GM18858 (cell line): ENCODE data around the gene EFNB1.
"Not testable (repeated sequence)": the region's sequence is repeated elsewhere in the genome, so short reads cannot be mapped to it uniquely, and the experiment has no call there.

Source experiments
- ATAC-seq: cut with Tn5 transposase; IDR thresholded peaks from one replicate; pipeline ENCODE4 v1.9.1; 2021; ENCODE audit not compliant: unreplicated experiment

Gene EFNB1

DNA sequence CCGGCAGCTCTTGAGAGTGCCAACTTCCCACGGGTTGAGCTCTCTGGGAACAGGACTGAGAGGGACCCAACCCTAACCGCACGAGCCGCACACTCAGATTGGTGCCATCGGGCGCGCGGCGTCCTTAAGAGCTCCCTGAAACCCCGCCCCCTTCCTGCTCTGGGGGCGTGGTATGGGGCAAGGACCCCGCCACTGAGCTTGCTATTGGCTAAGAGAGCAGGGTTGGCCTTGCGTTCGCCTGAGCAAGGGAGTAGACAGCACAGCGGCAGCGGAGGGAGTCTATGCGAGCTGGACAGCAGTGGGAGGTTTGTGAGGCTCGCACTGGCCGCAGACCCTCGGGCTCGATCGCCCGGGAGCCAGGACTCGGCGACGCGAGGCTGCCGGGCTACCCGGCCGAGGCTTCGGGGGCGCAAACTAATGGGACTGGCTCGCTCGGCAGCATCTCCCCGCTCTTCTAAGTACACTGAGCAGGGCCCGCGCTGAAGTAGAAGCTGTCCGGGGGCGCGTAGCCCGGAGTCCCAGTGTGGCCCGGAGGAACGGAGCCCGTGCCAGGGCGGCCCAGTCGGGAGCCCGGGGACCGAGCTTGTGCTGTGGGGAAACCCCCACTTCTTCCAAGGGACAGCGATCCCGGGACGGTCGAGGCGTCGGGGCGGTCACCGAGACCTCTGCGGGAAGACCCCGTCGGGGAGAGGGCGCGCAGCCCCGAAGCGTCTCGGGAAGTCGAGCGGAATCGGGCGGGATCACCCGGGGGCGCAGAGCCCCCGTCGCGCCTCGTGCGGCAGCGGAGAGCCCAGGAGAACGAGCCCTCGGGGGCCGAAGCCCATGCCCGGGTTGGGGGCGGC, at the start of gene EFNB1:
Gene EFNB1 (plus strand): TSS at position 282 of the 842 bp plus-strand sequence. CDS start 756 bp downstream, outside the sequence.
- ATAC-seq: peak; percentile 89

GRCh38 chrX:68781295-68781694, 47.5 kb upstream of the EFNB1 start:
- ATAC-seq: not testable (repeated sequence)

DNA sequence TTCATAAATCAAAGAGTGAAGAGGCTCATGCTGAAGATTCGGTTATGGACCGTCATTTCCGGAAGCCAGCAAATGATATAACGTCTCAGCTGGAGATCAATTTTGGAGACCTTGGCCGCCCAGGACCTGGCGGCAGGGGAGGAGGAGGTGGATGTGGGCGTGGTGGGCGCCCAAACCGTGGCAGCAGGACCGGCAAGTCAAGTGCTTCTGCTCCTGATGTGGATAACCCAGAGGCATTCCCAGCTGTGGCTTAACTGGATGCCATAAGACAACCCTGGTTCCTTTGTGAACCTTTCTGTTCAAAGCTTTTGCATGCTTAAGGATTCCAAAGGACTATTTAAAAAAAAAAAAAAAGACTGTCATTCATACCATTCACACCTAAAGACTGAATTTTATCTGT, 44.0 kb upstream of the EFNB1 start:
- no peak for ATAC-seq

DNA sequence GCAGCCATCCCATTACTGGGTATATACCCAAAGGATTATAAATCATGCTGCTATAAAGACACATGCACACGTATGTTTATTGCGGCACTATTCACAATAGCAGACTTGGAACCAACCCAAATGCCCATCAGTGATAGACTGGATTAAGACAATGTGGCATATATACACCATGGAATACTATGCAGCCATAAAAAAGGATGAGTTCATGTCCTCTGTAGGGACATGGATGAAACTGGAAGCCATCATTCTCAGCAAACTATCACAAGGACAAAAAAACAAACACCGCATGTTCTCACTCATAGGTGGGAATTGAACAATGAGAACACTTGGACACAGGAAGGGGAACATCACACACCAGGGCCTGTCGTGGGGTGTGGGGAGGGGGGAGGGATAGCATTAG, 42.2 kb upstream of the EFNB1 start:
- not testable (repeated sequence) for ATAC-seq

GRCh38 chrX:68789966-68790365, 38.9 kb upstream of the EFNB1 start:
- no peak for ATAC-seq

DNA sequence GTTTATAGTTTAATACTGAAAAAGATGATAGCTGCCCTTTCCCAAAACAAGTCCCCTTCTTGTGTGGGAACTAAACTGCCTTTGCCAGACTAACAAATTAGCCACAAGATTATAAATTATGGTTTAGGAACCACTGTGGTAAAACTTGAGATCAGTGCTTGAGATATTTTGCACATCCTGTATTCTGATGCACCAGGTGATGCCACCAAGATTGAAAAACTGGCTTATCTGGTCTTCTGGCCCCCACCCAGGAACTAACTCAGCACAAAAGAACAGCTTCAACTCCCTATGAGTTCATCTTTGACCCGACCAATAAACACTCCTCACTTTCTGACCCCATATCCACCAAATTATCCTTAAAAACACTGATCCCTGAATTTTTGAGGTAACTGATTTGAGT, 36.7 kb upstream of the EFNB1 start:
- no peak for ATAC-seq

DNA sequence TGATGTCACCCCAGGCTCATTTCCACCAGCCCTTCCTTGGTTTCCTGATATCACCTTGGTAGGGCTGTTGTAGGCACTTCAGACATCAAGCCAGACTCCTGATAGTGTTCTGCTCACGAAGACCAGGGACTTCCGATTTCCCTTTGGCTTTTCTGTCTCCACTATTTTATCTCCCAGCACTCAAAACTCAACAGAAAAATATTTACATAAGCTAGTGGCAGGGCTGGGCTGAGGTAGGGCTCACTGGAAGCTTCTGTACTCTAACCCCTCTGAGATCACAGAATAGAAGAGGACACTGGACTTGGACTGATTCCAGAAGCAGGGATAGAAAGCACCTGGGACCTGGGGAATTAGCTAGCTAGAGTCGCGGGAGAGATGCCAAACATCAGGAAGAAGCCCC, 34.4 kb upstream of the EFNB1 start:
- ATAC-seq: no peak

DNA sequence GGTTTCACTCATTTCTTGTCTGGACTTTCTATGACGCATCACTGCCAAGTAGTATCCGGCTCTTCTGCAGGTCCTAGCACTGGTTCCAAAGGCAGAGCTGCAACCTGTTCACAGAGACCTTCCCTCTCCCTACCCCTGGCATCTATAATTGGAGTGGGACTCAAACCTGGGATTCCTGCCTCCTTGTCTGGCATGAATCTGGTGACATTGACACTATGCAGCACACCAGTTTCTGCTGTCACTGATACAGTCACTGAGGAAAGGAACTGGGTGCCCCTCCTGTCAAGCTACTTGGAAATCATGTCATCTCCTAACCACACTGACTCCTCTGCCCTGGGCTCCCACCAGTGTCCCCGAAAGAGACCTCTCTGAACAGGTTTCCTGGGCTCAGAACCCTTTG, 33.1 kb upstream of the EFNB1 start:
- ATAC-seq: no peak

DNA sequence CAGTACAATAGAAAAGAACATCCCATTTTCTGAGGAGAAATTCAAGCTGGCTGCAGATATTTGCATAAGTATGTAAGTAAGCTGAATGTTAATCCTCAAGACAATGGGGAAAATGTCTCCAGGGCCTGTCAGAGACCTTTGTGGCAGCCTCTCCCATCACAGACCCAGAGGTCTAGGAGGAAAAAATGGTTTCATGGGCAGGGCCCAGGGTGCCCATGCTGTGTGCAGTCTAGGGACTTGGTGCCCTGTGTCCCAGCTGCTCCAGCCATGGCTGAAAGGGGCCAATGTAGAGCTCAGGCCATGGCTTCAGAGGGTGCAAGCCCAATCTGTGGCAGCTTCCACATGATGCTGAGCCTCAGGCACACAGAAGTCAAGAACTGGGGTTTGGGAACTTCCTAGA, 30.4 kb upstream of the EFNB1 start:
- not testable (repeated sequence) for ATAC-seq

- no peak for ATAC-seq
Observed at GRCh38 chrX:68801737-68802290, 27.0 kb upstream of the EFNB1 start.

DNA sequence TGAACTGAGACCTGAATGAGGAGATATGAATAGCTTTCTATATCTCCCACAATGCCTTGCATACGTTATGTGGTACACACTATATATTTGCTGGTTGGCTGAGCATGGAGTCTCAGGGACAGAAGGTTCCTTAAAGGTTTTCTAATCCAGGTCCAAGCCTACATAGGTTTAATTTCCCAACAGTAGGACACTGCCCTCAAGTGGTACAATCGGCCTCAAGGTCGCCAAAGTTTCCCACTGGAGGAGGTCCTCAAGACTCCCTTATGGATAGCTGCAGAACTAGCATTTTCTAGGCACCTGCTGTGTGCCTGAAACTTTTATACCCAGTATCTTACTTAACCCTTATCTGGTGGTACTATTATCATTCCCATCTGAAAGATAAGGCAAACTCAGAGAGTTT, 21.0 kb upstream of the EFNB1 start:
- ATAC-seq: no peak

DNA sequence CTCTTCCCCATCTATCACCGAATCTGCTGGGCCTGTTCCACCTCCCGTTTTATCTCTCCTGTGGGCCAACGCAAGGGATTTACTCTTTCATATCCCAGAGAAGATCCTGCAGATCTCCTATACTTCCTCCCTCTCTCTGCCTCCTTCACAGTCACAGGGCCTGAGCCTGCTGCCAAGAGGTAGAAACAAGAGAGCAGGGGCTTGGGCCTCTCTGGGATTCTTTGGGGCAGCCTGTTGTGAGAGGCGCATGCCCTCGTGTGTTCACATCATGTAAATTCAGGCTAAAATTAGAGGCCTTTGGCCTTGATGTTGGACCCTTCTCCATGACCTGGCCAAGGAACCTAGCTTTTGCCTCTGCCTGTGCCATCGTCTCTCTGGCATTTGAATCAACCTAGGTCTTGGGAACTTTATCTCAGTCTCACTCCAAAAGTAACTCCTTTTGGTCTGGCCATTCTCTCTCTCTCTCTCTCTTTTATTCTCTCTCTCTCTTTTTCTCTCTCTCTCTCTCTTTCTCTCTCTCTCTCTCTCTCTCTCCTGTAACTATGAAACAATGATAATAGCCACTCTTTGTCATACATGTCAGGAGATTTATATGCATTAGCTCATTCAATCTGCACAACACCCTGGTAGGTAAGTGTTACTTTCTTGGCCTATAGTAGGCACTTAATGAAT, 20.0 kb upstream of the EFNB1 start:
- ATAC-seq: no peak

- ATAC-seq: no peak
Observed at GRCh38 chrX:68820476-68821110, 8.2 kb upstream of the EFNB1 start.

GRCh38 chrX:68821616-68822015, 7.2 kb upstream of the EFNB1 start:
- no peak for ATAC-seq

DNA sequence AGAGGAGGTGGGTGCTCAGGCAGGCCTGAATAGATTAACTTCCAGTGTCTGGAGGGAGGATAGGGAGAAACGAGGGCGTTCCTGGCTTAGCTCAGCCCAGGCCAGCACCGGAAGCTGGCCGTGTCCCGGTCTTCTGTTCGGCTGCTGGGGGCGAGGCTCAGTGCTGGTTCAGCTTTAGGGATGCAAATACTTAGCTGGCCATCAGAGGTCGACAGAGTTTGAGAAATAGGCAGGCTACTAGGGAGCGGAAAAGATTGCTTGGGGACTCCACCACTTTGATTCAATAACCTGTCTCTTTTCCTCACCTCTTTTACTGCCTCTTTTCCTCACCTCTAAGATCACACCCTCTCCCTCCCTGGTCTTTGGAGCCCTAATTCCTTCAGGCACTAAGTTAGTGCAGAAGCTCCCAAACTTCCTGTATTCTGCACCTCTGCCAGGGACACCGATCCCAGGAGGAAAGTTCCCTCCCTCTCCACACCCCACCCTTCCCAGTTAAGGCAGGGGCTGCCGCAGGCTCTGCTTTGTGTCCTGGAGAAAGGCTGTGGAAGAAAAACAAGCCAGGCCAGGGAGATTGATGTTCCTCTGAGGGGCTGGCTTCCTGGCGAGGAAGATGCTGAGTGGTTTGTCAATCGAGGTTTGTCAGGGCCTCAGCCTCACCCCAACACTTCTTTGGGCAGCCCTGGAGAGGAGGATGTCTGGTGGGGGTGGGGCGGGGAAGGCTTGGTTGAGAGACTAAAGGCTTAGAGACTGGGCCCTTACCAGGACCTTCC, 6.0 kb upstream of the EFNB1 start:
- peak; percentile 54 for ATAC-seq

GRCh38 chrX:68823413-68824151, 5.2 kb upstream of the EFNB1 start:
- no peak for ATAC-seq

DNA sequence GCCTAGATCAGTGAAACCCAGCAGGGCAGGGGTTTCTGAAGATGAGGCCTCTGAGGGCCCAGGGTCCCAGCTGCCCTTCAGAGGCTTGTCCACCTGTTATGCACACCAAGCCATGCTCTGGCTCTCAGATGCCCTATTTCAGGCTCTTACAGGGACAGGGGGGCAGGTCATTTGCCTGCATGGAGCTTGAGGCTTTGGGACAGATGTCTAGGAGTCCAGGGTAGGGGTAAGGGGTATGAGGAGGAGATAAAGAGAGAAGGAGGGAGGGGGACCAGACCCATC, 4.7 kb upstream of the EFNB1 start:
- ATAC-seq: no peak

DNA sequence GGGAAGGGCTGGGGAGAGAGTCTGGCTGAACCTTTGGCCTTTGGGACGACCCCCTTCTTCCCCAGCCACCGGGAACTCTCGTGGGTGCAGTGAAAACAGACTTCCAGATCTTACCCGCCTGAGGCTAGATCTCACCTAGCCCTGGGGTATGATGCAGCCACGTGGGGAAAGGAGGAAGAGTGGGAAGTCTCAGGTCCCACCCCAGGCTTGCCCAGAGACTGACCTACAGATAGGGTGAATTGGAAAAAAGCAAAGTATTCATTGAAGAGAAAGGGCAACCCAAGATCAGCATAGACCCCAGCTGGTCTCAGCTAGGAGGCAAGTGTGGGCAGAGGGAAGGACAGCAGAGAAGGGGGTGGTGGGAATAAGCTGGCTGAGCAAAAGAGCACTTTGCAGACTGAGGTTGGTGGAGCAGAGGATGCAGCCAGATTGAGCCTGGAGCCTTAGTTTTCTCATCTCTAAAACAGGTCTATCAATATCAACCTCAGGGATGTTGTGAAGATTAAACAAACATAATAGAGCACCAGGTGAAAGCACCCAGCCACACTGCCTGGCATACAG, 4.2 kb upstream of the EFNB1 start:
- ATAC-seq: no peak

GRCh38 chrX:68826113-68826980, 2.5 kb upstream of the EFNB1 start:
- ATAC-seq: no peak
